ENCODE data around the gene ECM2.
"Not testable (repeated sequence)": the region's sequence is repeated elsewhere in the genome, so short reads cannot be mapped to it uniquely, and the experiment has no call there.

ECM2 gene

GRCh38 chr9:92535940-92536850 lies at the start of gene ECM2:
Gene ECM2 (minus strand): TSS chr9:92535990. CDS start chr9:92522866, 13,124 bp downstream.
- DNase-seq (ENCODE audit: low spot score) = no peak

- no peak for DNase-seq (ENCODE audit: low spot score)
Observed at GRCh38 chr9:92576175-92576574, 40.4 kb upstream of the ECM2 start.

- not testable (repeated sequence) for DNase-seq (ENCODE audit: low spot score)
Observed at GRCh38 chr9:92573612-92574011, 37.8 kb upstream of the ECM2 start.

- DNase-seq (ENCODE audit: low spot score) = not testable (repeated sequence)
Observed at GRCh38 chr9:92571871-92572270, 36.1 kb upstream of the ECM2 start.

- DNase-seq (ENCODE audit: low spot score) = no peak
Observed at GRCh38 chr9:92564982-92565381, 29.2 kb upstream of the ECM2 start.

GRCh38 chr9:92564504-92564903 lies 28.7 kb upstream of the ECM2 start:
- no peak for DNase-seq (ENCODE audit: low spot score)

GRCh38 chr9:92563116-92564100 lies 27.6 kb upstream of the ECM2 start:
- no peak for DNase-seq (ENCODE audit: low spot score)

- DNase-seq (ENCODE audit: low spot score) = no peak
Observed at GRCh38 chr9:92562461-92562967, 26.7 kb upstream of the ECM2 start.

- DNase-seq (ENCODE audit: low spot score) = no peak
Observed at GRCh38 chr9:92561374-92562330, 25.9 kb upstream of the ECM2 start.

GRCh38 chr9:92558612-92559374 lies 23.0 kb upstream of the ECM2 start:
- no peak for DNase-seq (ENCODE audit: low spot score)

GRCh38 chr9:92550765-92551164 lies 15.0 kb upstream of the ECM2 start:
- no peak for DNase-seq (ENCODE audit: low spot score)

- DNase-seq (ENCODE audit: low spot score) = no peak
Observed at GRCh38 chr9:92547356-92547755, 11.6 kb upstream of the ECM2 start.

- no peak for DNase-seq (ENCODE audit: low spot score)
Observed at GRCh38 chr9:92545002-92545510, 9.3 kb upstream of the ECM2 start.

- DNase-seq (ENCODE audit: low spot score) = no peak
Observed at GRCh38 chr9:92543972-92544371, 8.2 kb upstream of the ECM2 start.

- DNase-seq (ENCODE audit: low spot score) = no peak
Observed at GRCh38 chr9:92538541-92538940, 2.8 kb upstream of the ECM2 start.

GRCh38 chr9:92534674-92535073 lies 1.1 kb downstream of the ECM2 start:
- DNase-seq (ENCODE audit: low spot score) = no peak

GRCh38 chr9:92534204-92534603 lies 1.6 kb downstream of the ECM2 start:
- no peak for DNase-seq (ENCODE audit: low spot score)

- no peak for DNase-seq (ENCODE audit: low spot score)
Observed at GRCh38 chr9:92530893-92531292, 4.9 kb downstream of the ECM2 start.

GRCh38 chr9:92529124-92529523 lies 6.7 kb downstream of the ECM2 start:
- no peak for DNase-seq (ENCODE audit: low spot score)

- DNase-seq (ENCODE audit: low spot score) = no peak
Observed at GRCh38 chr9:92528522-92528849, 7.3 kb downstream of the ECM2 start.

Measured in kidney capillary endothelial cell (primary cell).